Colonic mucosa (tissue), 4 donors: ENCODE measurements around the gene RAD9B. TPM values are rescaled to one million over a fixed set of nuclear protein-coding genes. Genes with fewer than 3 reads are reported as not detected.
"Not testable (repeated sequence)": the region's sequence is repeated elsewhere in the genome, so short reads cannot be mapped to it uniquely, and the experiment has no call there.

ENCODE experiments used
- DNase-seq: peaks from one replicate; pipeline ENCODE4 v3.0.0-alpha.2; 2020
- H3K27ac ChIP-seq: fragments of 200-600 bp; one replicate; pipeline ENCODE4 v1.8.0; 2021
- H3K27me3 ChIP-seq: fragments of 200-600 bp; one replicate; pipeline ENCODE4 v1.8.0; 2021
- H3K36me3 ChIP-seq: fragments of 200-600 bp; one replicate; pipeline ENCODE4 v1.8.0; 2021
- H3K4me1 ChIP-seq: fragments of 200-600 bp; one replicate; pipeline ENCODE4 v1.8.0; 2021; ENCODE audit warnings: mild to moderate bottlenecking
- H3K4me3 ChIP-seq: fragments of 200-600 bp; one replicate; pipeline ENCODE4 v1.8.0; 2021
- H3K9ac ChIP-seq, 2 donors: one replicate each; pipeline ENCODE4 v1.7.0; 2013; ENCODE audit warnings: control low read depth in 2 of 2, low read depth in 2 of 2, low read length in 2 of 2
- H3K9me3 ChIP-seq: fragments of 200-600 bp; one replicate; pipeline ENCODE4 v1.8.0; 2021
- CTCF ChIP-seq: fragments of 200-600 bp; IDR thresholded peaks from one replicate; pipeline ENCODE4 v1.8.0; 2022; ENCODE audit warnings: antibody characterized with exemption, mild to moderate bottlenecking
- intact Hi-C: fragments of 100-400 bp; cut with DNase I; formaldehyde crosslinking; loops from one replicate; pipeline ENCODE4 v1.14.1; 2022
- total RNA-seq, 2 donors: library from RNA; stranded (reverse); fragmentation: NEBNext Ultra II Directional in 1 of 2; extraction: Animal tissue kit (Norgen Biotek cat#: 25700) in 1 of 2; gene quantifications; one replicate each; pipeline ENCODE4 v1.2.1, GENCODE V29; 2021
- donor health status: healthy.
- donor health status: DM: no; HTN: no; CAD: no.
- donor health status: DM: no; HTN: no; CAD: no.

RAD9B gene
- under 1 TPM; 0.19 to 0.69 TPM for total RNA-seq

- TF ChIP-seq CTCF: no peak
- Histone ChIP-seq H3K4me1 (peaks cover 9% of the 10 kb centered on the region), H3K4me3 (peak within 1 kb of the TSS; percentile 91), H3K27ac (peak within 1 kb of the TSS; percentile 96), H3K9ac (peak within 1 kb of the TSS; percentile 94 to 96), H3K36me3 (no peaks in the 10 kb centered on the region), H3K9me3 (no peaks in the 10 kb centered on the region), H3K27me3 (no peaks in the 10 kb centered on the region)
- intact Hi-C loops: no loop called here
- DNase-seq: peak; percentile 99
Measured at GRCh38 chr12:110501752-110502738, at the start of gene RAD9B, which contains the start of gene VPS29. TSS of gene RAD9B (plus strand) at chr12:110502331. CDS start at chr12:110502338, 7 bp downstream. TSS of gene VPS29 (minus strand) at chr12:110502111. CDS start at chr12:110502051, 60 bp downstream.

GRCh38 chr12:110453569-110454296 is 48.4 kb upstream of the RAD9B start:
- Histone ChIP-seq H3K27ac (no peak overlapping the region), H3K27me3 (no peaks in the 10 kb centered on the region), H3K4me3 (no peak overlapping the region), H3K4me1 (peaks cover 3% of the 10 kb centered on the region), H3K9ac (no peak overlapping the region), H3K9me3 (no peaks in the 10 kb centered on the region), H3K36me3 (no peaks in the 10 kb centered on the region)
- no peak for TF ChIP-seq CTCF
- DNase-seq: no peak
- intact Hi-C loops: loop anchor here (5.0 kb wide), 1 partner anchor 149 kb away; no protein-coding TSS in a partner anchor

- no peak overlapping the region for H3K27ac ChIP-seq
- H3K9me3 ChIP-seq: no peaks in the 10 kb centered on the region
- H3K9ac ChIP-seq: no peak overlapping the region
- no peaks in the 10 kb centered on the region for H3K4me1 ChIP-seq
- H3K4me3 ChIP-seq: no peak overlapping the region
- H3K27me3 ChIP-seq: no peaks in the 10 kb centered on the region
- no peaks in the 10 kb centered on the region for H3K36me3 ChIP-seq
- intact Hi-C loops: no loop called here
- TF ChIP-seq CTCF: no peak
- no peak for DNase-seq
Measured at GRCh38 chr12:110458756-110459155, 43.4 kb upstream of the RAD9B start.

- not testable (repeated sequence) for H3K4me1 ChIP-seq, DNase-seq, H3K27ac ChIP-seq, H3K9me3 ChIP-seq, H3K27me3 ChIP-seq, H3K9ac ChIP-seq, H3K36me3 ChIP-seq, H3K4me3 ChIP-seq
- intact Hi-C loops: loop anchor here (10.0 kb wide), 1 partner anchor 364 kb away; no protein-coding TSS in a partner anchor
Measured at GRCh38 chr12:110461189-110461588, 40.9 kb upstream of the RAD9B start.

GRCh38 chr12:110465024-110465423 is 37.1 kb upstream of the RAD9B start:
- no peak for DNase-seq
- Histone ChIP-seq H3K9ac (no peak overlapping the region), H3K4me3 (no peak overlapping the region), H3K36me3 (no peaks in the 10 kb centered on the region), H3K27ac (no peak overlapping the region), H3K4me1 (peaks cover 7% of the 10 kb centered on the region), H3K9me3 (no peaks in the 10 kb centered on the region), H3K27me3 (no peaks in the 10 kb centered on the region)
- intact Hi-C loops: loop anchor here (5.0 to 10.0 kb wide), 2 partner anchors 137 to 360 kb away; no protein-coding TSS in a partner anchor
- TF ChIP-seq CTCF: no peak

GRCh38 chr12:110465765-110466164 is 36.4 kb upstream of the RAD9B start:
- H3K9me3 ChIP-seq, H3K27me3 ChIP-seq, H3K36me3 ChIP-seq, DNase-seq, H3K4me1 ChIP-seq, H3K27ac ChIP-seq, H3K4me3 ChIP-seq, H3K9ac ChIP-seq: not testable (repeated sequence)
- intact Hi-C loops: loop anchor here (5.0 to 10.0 kb wide), 2 partner anchors 137 to 359 kb away; no protein-coding TSS in a partner anchor
